GM12878 (cell line): Measurements from ENCODE around the gene VASH1. TPM values are rescaled to one million over a fixed set of nuclear protein-coding genes. Genes with fewer than 3 reads are reported as not detected.

Experiments used
- ATAC-seq: fragments of 200-7000 bp; cut with Tn5 transposase; 3 replicates; pipeline ENCODE4 v1.9.1; 2020; ENCODE audit warnings: mild to moderate bottlenecking, moderate library complexity
- BruUV-seq: library from RNA; stranded (reverse); fragments of 400-500 nt; replicated peaks from 2 replicates; lab custom pipeline; 2021; lab: Mats Ljungman, UMichigan
- CTCF ChIA-PET: fragments of 300-600 bp; sonication (Branson Sonifier 250); formaldehyde crosslinking; extraction: SDS; loops from one replicate; lab custom pipeline; 2021; ENCODE audit warnings: inconsistent platforms; lab: Yijun Ruan, JAX
- POLR2A ChIA-PET: fragments of 350-600 bp; formaldehyde crosslinking; extraction: SDS; loops from one replicate; lab custom pipeline; 2021; ENCODE audit warnings: inconsistent platforms; lab: Charles Lee
- RAD21 ChIA-PET: fragments of 300-600 bp; sonication (Branson Sonifier 250); formaldehyde crosslinking; loops from one replicate; lab custom pipeline; 2023; ENCODE audit warnings: antibody characterized with exemption; ENCODE audit not compliant: unreplicated experiment; lab: Charles Lee
- SMC1A ChIA-PET: fragments of 300-600 bp; sonication (Branson Sonifier 250); formaldehyde crosslinking; loops from one replicate; lab custom pipeline; 2023; ENCODE audit not compliant: unreplicated experiment, uncharacterized antibody; lab: Charles Lee
- DNase-seq: peaks from one replicate; pipeline ENCODE4 v3.0.0-alpha.2; 2011; ENCODE audit warnings: low read depth, low spot score
- FAIRE-seq: peaks from 3 replicates; lab custom pipeline; 2011; peaks lifted over from hg19 to GRCh38; lab: Jason Lieb, UNC
- H2AFZ ChIP-seq: 2 replicates; pipeline ENCODE4 v1.6.0; 2011; ENCODE audit warnings: low read depth, low read length, control low read depth; ENCODE audit not compliant: control insufficient read depth
- H3K27ac ChIP-seq: 2 replicates; pipeline ENCODE4 v1.5.1; 2011; ENCODE audit warnings: control low read depth; ENCODE audit not compliant: control insufficient read depth, insufficient read depth
- H3K27me3 ChIP-seq, 2 experiments: replicated peaks in 1 of 2; 2 replicates each; pipeline versions ENCODE4 v1.6.0 to v1.6.1; 2011; ENCODE audit warnings: low read length in 1 of 2; ENCODE audit not compliant: control insufficient read depth in 2 of 2, insufficient read depth in 2 of 2
- H3K36me3 ChIP-seq, 2 experiments: 2 replicates each; pipeline ENCODE4 v1.5.1; 2011; ENCODE audit warnings: low read length in 1 of 2; ENCODE audit not compliant: control insufficient read depth in 2 of 2, insufficient read depth in 2 of 2
- H3K4me1 ChIP-seq: 2 replicates; pipeline ENCODE4 v1.6.1; 2011; ENCODE audit warnings: mild to moderate bottlenecking, low read length, moderate library complexity, mixed read lengths; ENCODE audit not compliant: control insufficient read depth, insufficient read depth
- H3K4me2 ChIP-seq: 2 replicates; pipeline ENCODE4 v1.6.0; 2011; ENCODE audit warnings: control low read depth; ENCODE audit not compliant: control insufficient read depth, insufficient read depth
- H3K4me3 ChIP-seq: fragments of 200-600 bp; sonication (generic); 2 replicates; pipeline ENCODE4 v1.5.1; 2016
- H3K79me2 ChIP-seq: 2 replicates; pipeline ENCODE4 v1.6.0; 2011; ENCODE audit warnings: low read length; ENCODE audit not compliant: control insufficient read depth, insufficient read depth
- H3K9ac ChIP-seq: 2 replicates; pipeline ENCODE4 v1.8.0; 2011; ENCODE audit warnings: low read length, control low read depth, mixed read lengths; ENCODE audit not compliant: control insufficient read depth, insufficient read depth
- H3K9me3 ChIP-seq: replicated peaks from 3 replicates; pipeline ENCODE4 v1.5.1; 2011; ENCODE audit warnings: mild to moderate bottlenecking, low read length; ENCODE audit not compliant: control insufficient read depth, insufficient read depth
- H4K20me1 ChIP-seq: 2 replicates; pipeline ENCODE4 v1.6.0; 2011; ENCODE audit not compliant: control insufficient read depth, insufficient read depth
- ASH2L ChIP-seq: fragments of 300-600, 200-600 bp; sonication (generic); IDR thresholded peaks from 2 replicates; pipeline ENCODE4 v1.6.1; 2017; ENCODE audit warnings: low read depth, mild to moderate bottlenecking, borderline replicate concordance
- CHD1 ChIP-seq: IDR thresholded peaks from 2 replicates; pipeline ENCODE4 v1.6.1; 2012; ENCODE audit warnings: low read depth, low read length, improper control_type of control experiment
- EZH2 ChIP-seq: IDR thresholded peaks from 2 replicates; pipeline ENCODE4 v1.6.1; 2012; ENCODE audit warnings: low read depth, mild to moderate bottlenecking, control low read depth, inconsistent platforms, low read length, borderline replicate concordance; ENCODE audit not compliant: control insufficient read depth
- KLF5 ChIP-seq: fragments of 450-650 bp; IDR thresholded peaks from 2 replicates; pipeline ENCODE4 v1.6.1; 2014; ENCODE audit warnings: mild to moderate bottlenecking; ENCODE audit not compliant: partially characterized antibody
- MEF2B ChIP-seq: fragments of 450-650 bp; IDR thresholded peaks from 2 replicates; pipeline ENCODE4 v1.6.1; 2018; ENCODE audit warnings: mild to moderate bottlenecking, moderate library complexity; ENCODE audit not compliant: partially characterized antibody, poor library complexity, severe bottlenecking
- RBBP5 ChIP-seq: fragments of 200-600 bp; sonication (generic); conservative IDR thresholded peaks from 2 replicates; pipeline ENCODE4 v1.6.1; 2016
- REST ChIP-seq: IDR thresholded peaks from 2 replicates; pipeline ENCODE4 v1.6.1; 2012; ENCODE audit warnings: mild to moderate bottlenecking, low read depth, low read length
- SREBF2 ChIP-seq: IDR thresholded peaks from 2 replicates; pipeline ENCODE4 v1.6.1; 2012; ENCODE audit warnings: mild to moderate bottlenecking, low read length
- STAT3 ChIP-seq: IDR thresholded peaks from 2 replicates; pipeline ENCODE4 v1.6.1; 2011; ENCODE audit warnings: low read depth, low read length, improper control_type of control experiment
- WGBS: methylation state at CpG from one replicate; pipeline ENCODE4 v1.1.6; 2016; ENCODE audit warnings: low lambda C conversion rate; ENCODE audit not compliant: insufficient replicate concordance, insufficient coverage; ENCODE audit errors: missing lambda C conversion rate; 5-methylcytosine and 5-hydroxymethylcytosine counted together
- in situ Hi-C: fragments of 300-500 bp; cut with MboI; formaldehyde crosslinking; loops from 9 replicates; pipeline ENCODE4 v1.14.3; 2018; ENCODE audit warnings: mixed read lengths
- intact Hi-C: fragments of 100-400 bp; cut with micrococcal nuclease; formaldehyde crosslinking; loops from one replicate; pipeline ENCODE4 v1.14.2; 2022; ENCODE audit not compliant: unreplicated experiment
- polyA plus RNA-seq, 11 experiments: library from polyadenylated mRNA; depleted of rRNA in 4 of 11; unstranded in 6 of 11; stranded (reverse) in 5 of 11; fragments of >200 nt; fragmentation: Nextera tagmentation in 4 of 11; fragmentation: Illumina TruSeq in 1 of 11; extraction: Ambion mirVana in 4 of 11; extraction: Trizol in 1 of 11; gene quantifications; 1 replicate in 1 of 11; 2 replicates in 10 of 11; pipeline versions ENCODE4 v1.2.1 to v1.2.3, GENCODE V29; 2011 to 2016; ENCODE audit warnings: inconsistent platforms in 2 of 11, missing spikeins in 2 of 11, low read depth in 1 of 11
- total RNA-seq, 4 experiments: library from RNA; depleted of rRNA in 3 of 4; stranded (reverse); fragments of >200 nt in 3 of 4; fragmentation: Illumina TruSeq in 1 of 4; extraction: Trizol in 1 of 4; gene quantifications; 2 replicates each; pipeline versions ENCODE4 v1.2.1 to v1.2.3, GENCODE V29; 2013 to 2021
- TF ChIP-seq, protein P1 (sequence below): fragments of 450-650 bp; IDR thresholded peaks from 2 replicates; pipeline ENCODE4 v1.6.1; 2018; ENCODE audit warnings: borderline replicate concordance, mild to moderate bottlenecking; ENCODE audit not compliant: partially characterized antibody

VASH1 gene
- total and polyA plus RNA-seq, 10 of the 15 experiments (the other 5 are each of a cell fraction or from before 2014, with no cell fraction given), result 0.06 to 2.3 (median 0.53) TPM

- 47% methylated on average over 9 of the region's 9 CpGs for WGBS
- Histone ChIP-seq H3K27ac (no peak overlapping the region), H3K9ac (no peak overlapping the region), H3K36me3 (no peaks in the 10 kb centered on the region), H3K27me3 (no peaks in the 10 kb centered on the region), H3K79me2 (no peaks in the 10 kb centered on the region), H3K4me3 (no peak overlapping the region), H4K20me1 (no peaks in the 10 kb centered on the region), H3K4me1 (peaks cover 13% of the 10 kb centered on the region), H3K4me2 (no peak overlapping the region), H3K9me3 (no peaks in the 10 kb centered on the region), H2AFZ (no peak overlapping the region)
- ATAC-seq (no peak), FAIRE-seq (no peak), DNase-seq (no peak)
- intact Hi-C loops, result no loop called here
- BruUV-seq, result no TSS peak
- ChIA-PET POLR2A (no interaction called here), CTCF (interaction anchor here (1.1 to 2.3 kb wide), 3 partner anchors 12 to 40 kb away, joined by 3 to 11 read pairs (median 3); partner anchors contain the start of gene ANGEL1), SMC1A (no interaction called here), RAD21 (no interaction called here)
- TF ChIP-seq MEF2B (no peak), RBBP5 (no peak), ASH2L (no peak), EZH2 (no peak), CHD1 (no peak), KLF5 (no peak), REST (no peak), STAT3 (no peak), SREBF2 (no peak)
- TF ChIP-seq, protein P1, sequence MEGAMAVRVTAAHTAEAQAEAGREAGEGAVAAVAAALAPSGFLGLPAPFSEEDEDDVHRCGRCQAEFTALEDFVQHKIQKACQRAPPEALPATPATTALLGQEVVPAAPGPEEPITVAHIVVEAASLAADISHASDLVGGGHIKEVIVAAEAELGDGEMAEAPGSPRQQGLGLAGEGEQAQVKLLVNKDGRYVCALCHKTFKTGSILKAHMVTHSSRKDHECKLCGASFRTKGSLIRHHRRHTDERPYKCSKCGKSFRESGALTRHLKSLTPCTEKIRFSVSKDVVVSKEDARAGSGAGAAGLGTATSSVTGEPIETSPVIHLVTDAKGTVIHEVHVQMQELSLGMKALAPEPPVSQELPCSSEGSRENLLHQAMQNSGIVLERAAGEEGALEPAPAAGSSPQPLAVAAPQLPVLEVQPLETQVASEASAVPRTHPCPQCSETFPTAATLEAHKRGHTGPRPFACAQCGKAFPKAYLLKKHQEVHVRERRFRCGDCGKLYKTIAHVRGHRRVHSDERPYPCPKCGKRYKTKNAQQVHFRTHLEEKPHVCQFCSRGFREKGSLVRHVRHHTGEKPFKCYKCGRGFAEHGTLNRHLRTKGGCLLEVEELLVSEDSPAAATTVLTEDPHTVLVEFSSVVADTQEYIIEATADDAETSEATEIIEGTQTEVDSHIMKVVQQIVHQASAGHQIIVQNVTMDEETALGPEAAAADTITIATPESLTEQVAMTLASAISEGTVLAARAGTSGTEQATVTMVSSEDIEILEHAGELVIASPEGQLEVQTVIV, result no peak
- in situ Hi-C loops, result no loop called here
Observed at GRCh38 chr14:76771437-76771980, 10.2 kb downstream of the VASH1 start.
